MCF 10A (cell line): ENCODE results near the gene AKR1B1. TPM values are rescaled to one million over a fixed set of nuclear protein-coding genes. Genes with fewer than 3 reads are reported as not detected.

Source experiments
- BruUV-seq: library from RNA; stranded (reverse); fragments of 400-500 nt; replicated peaks from 2 replicates; lab custom pipeline; 2021; lab: Mats Ljungman, UMichigan
- CTCF ChIA-PET: fragments of 300-600 bp; sonication (Branson Sonifier 250); formaldehyde crosslinking; extraction: SDS; loops from one replicate; lab custom pipeline; 2021; ENCODE audit warnings: antibody characterized with exemption, inconsistent platforms; lab: Yijun Ruan, JAX
- POLR2A ChIA-PET: fragments of 300-600, 350-650 bp; sonication (Branson Sonifier 250); formaldehyde crosslinking; extraction: SDS; loops from one replicate; lab custom pipeline; 2020; ENCODE audit warnings: antibody characterized with exemption, inconsistent platforms; lab: Yijun Ruan, JAX
- DNase-seq: peaks from one replicate; pipeline ENCODE4 v3.0.0-alpha.2; 2018; ENCODE audit not compliant: unreplicated experiment
- H3K27ac Mint-ChIP-seq: one replicate; pipeline ENCODE4 v1.8.0; 2022; ENCODE audit warnings: mild to moderate bottlenecking, low read depth, mixed read lengths; ENCODE audit not compliant: unreplicated experiment
- H3K27me3 Mint-ChIP-seq: one replicate; pipeline ENCODE4 v1.8.0; 2022; ENCODE audit warnings: mixed read lengths; ENCODE audit not compliant: insufficient read depth, unreplicated experiment
- H3K36me3 Mint-ChIP-seq: one replicate; pipeline ENCODE4 v1.8.0; 2022; ENCODE audit warnings: mild to moderate bottlenecking, moderate library complexity, mixed read lengths; ENCODE audit not compliant: insufficient read depth, unreplicated experiment
- H3K4me1 Mint-ChIP-seq: one replicate; pipeline ENCODE4 v1.8.0; 2022; ENCODE audit warnings: mixed read lengths; ENCODE audit not compliant: insufficient read depth, unreplicated experiment
- H3K4me3 Mint-ChIP-seq: one replicate; pipeline ENCODE4 v1.8.0; 2022; ENCODE audit warnings: mild to moderate bottlenecking, moderate library complexity, mixed read lengths; ENCODE audit not compliant: unreplicated experiment
- H3K9me3 Mint-ChIP-seq: one replicate; pipeline ENCODE4 v1.8.0; 2022; ENCODE audit warnings: mixed read lengths; ENCODE audit not compliant: unreplicated experiment
- CTCF ChIP-seq: fragments of 200-600 bp; IDR thresholded peaks from one replicate; pipeline ENCODE4 v1.8.0; 2022; ENCODE audit warnings: antibody characterized with exemption, mild to moderate bottlenecking; ENCODE audit not compliant: unreplicated experiment
- intact Hi-C: fragments of 100-400 bp; cut with micrococcal nuclease; formaldehyde crosslinking; loops from 2 replicates; pipeline ENCODE4 v1.14.1; 2022
- total RNA-seq: library from RNA; stranded (reverse); gene quantifications from 2 replicates; pipeline ENCODE4 v1.2.3, GENCODE V29; 2022

Gene AKR1B1
- total RNA-seq, 1 experiment from 2014 or later: 128 TPM

GRCh38 chr7:134440067-134440466 lies 18.8 kb downstream of the AKR1B1 start:
- TF ChIP-seq CTCF: no peak
- DNase-seq: no peak
- Mint-ChIP-seq H3K36me3 (peaks cover 40% of the 10 kb centered on the region), H3K27ac (no peak overlapping the region), H3K4me1 (peaks cover 21% of the 10 kb centered on the region), H3K9me3 (peaks cover 7% of the 10 kb centered on the region), H3K4me3 (no peak overlapping the region), H3K27me3 (no peaks in the 10 kb centered on the region)
- ChIA-PET CTCF (interaction anchor here (1.0 to 1.2 kb wide), 3 partner anchors 18 to 70 kb away, joined by 3 to 4 read pairs (median 3); partner anchors contain the start of gene AKR1B1), POLR2A (no interaction called here)
- intact Hi-C loops: no loop called here
- BruUV-seq: no TSS peak

GRCh38 chr7:134438946-134439345 lies 20.0 kb downstream of the AKR1B1 start:
- peaks cover 19% of the 10 kb centered on the region for H3K4me1 Mint-ChIP-seq
- no peak overlapping the region for H3K4me3 Mint-ChIP-seq
- DNase-seq: no peak
- no TSS peak for BruUV-seq
- CTCF ChIA-PET: interaction anchor here (0.5 to 1.1 kb wide), 3 partner anchors 74 to 935 kb away, joined by 3 to 9 read pairs (median 4); no protein-coding TSS in a partner anchor
- peaks cover 30% of the 10 kb centered on the region for H3K36me3 Mint-ChIP-seq
- intact Hi-C loops: loop anchor here (10.0 kb wide), 1 partner anchor 506 kb away; no protein-coding TSS in a partner anchor
- no peak for TF ChIP-seq CTCF
- H3K27ac Mint-ChIP-seq: no peak overlapping the region
- H3K27me3 Mint-ChIP-seq: no peaks in the 10 kb centered on the region
- peaks cover 7% of the 10 kb centered on the region for H3K9me3 Mint-ChIP-seq
- POLR2A ChIA-PET: no interaction called here

GRCh38 chr7:134435161-134435920 lies 23.6 kb downstream of the AKR1B1 start:
- no TSS peak for BruUV-seq
- POLR2A ChIA-PET: interaction anchor here (0.7 to 2.1 kb wide), 11 partner anchors 9 to 126 kb away, joined by 3 to 13 read pairs (median 4); no protein-coding TSS in a partner anchor
- Mint-ChIP-seq H3K4me1 (peaks cover 17% of the 10 kb centered on the region), H3K9me3 (peaks cover 7% of the 10 kb centered on the region), H3K27ac (peak overlapping the region; percentile 88), H3K36me3 (peaks cover 5% of the 10 kb centered on the region), H3K4me3 (no peak overlapping the region), H3K27me3 (no peaks in the 10 kb centered on the region)
- CTCF ChIA-PET: interaction anchor here (1.1 to 2.1 kb wide), 12 partner anchors 9 to 173 kb away, joined by 3 to 38 read pairs (median 4); partner anchors contain the start of gene AKR1B1
- intact Hi-C loops: loop anchor here (10.0 kb wide), 1 partner anchor 509 kb away; no protein-coding TSS in a partner anchor
- no peak for TF ChIP-seq CTCF
- peak; percentile 37 for DNase-seq

GRCh38 chr7:134434701-134435100 lies 24.2 kb downstream of the AKR1B1 start:
- ChIA-PET POLR2A (interaction anchor here (0.8 to 2.1 kb wide), 8 partner anchors 9 to 127 kb away, joined by 3 to 13 read pairs (median 5); no protein-coding TSS in a partner anchor), CTCF (interaction anchor here (1.1 to 2.1 kb wide), 11 partner anchors 10 to 173 kb away, joined by 3 to 38 read pairs (median 4); partner anchors contain the start of gene AKR1B1)
- no peak overlapping the region for H3K4me3 Mint-ChIP-seq
- TF ChIP-seq CTCF: no peak
- no TSS peak for BruUV-seq
- H3K36me3 Mint-ChIP-seq: no peaks in the 10 kb centered on the region
- DNase-seq: no peak
- peak overlapping the region; percentile 88 for H3K27ac Mint-ChIP-seq
- intact Hi-C loops: loop anchor here (10.0 kb wide), 1 partner anchor 510 kb away; no protein-coding TSS in a partner anchor
- peaks cover 17% of the 10 kb centered on the region for H3K4me1 Mint-ChIP-seq
- H3K27me3 Mint-ChIP-seq: no peaks in the 10 kb centered on the region
- H3K9me3 Mint-ChIP-seq: peaks cover 7% of the 10 kb centered on the region
